HCT116 (cell line): ENCODE measurements around the gene KCNIP3. TPM values are rescaled to one million over a fixed set of nuclear protein-coding genes. Genes with fewer than 3 reads are reported as not detected.

ENCODE experiments used
- ATAC-seq: fragments of 200-7000 bp; cut with Tn5 transposase; 2 replicates; pipeline ENCODE4 v1.9.1; 2020; ENCODE audit warnings: mild to moderate bottlenecking, moderate library complexity
- BruUV-seq: library from RNA; stranded (reverse); fragments of 400-500 nt; replicated peaks from 2 replicates; lab custom pipeline; 2021; lab: Mats Ljungman, UMichigan
- CTCF ChIA-PET: fragments of 300-600 bp; sonication (Branson Sonifier 250); formaldehyde crosslinking; loops from one replicate; lab custom pipeline; 2021; ENCODE audit warnings: antibody characterized with exemption; lab: Charles Lee
- POLR2A ChIA-PET: fragments of 300-600, 350-600 bp; sonication (Branson Sonifier 250); formaldehyde crosslinking; loops from one replicate; lab custom pipeline; 2021; ENCODE audit warnings: antibody characterized with exemption; lab: Charles Lee
- RAD21 ChIA-PET, 2 experiments: fragments of 300-600 bp; sonication (Branson Sonifier 250); formaldehyde crosslinking; loops; one replicate each; lab custom pipeline; 2023; ENCODE audit warnings: low total read pairs in 2 of 2; ENCODE audit not compliant: uncharacterized antibody in 2 of 2, unreplicated experiment in 2 of 2, low non-redundant PET in 1 of 2; lab: Charles Lee
- DNase-seq: peaks from one replicate; pipeline ENCODE4 v3.0.0-alpha.2; 2010; ENCODE audit warnings: low read depth, low spot score
- H2AFZ ChIP-seq: fragments of 200-600 bp; shearing (Covaris generic), sonication (generic); 2 replicates; pipeline ENCODE4 v1.6.1; 2017; ENCODE audit warnings: low read depth, mixed run types, mixed read lengths, antibody characterized with exemption, low read length; ENCODE audit not compliant: poor library complexity, severe bottlenecking
- H3K27ac ChIP-seq: 2 replicates; pipeline ENCODE4 v1.5.1; 2012; ENCODE audit warnings: low read depth, low read length
- H3K27me3 ChIP-seq: fragments of 200-600 bp; sonication (generic); 2 replicates; pipeline ENCODE4 v1.6.1; 2016; ENCODE audit warnings: mixed run types, low read length, mixed read lengths; ENCODE audit not compliant: insufficient read depth
- H3K36me3 ChIP-seq, 2 experiments: fragments of 200-500 bp in 1 of 2; fragments of 200-600 bp in 1 of 2; sonication (Bioruptor generic) in 1 of 2; sonication (generic) in 1 of 2; 2 replicates each; pipeline versions ENCODE4 v1.5.1 to v1.6.1; 2014 to 2016; ENCODE audit warnings: low read length in 2 of 2, inconsistent platforms in 1 of 2, mixed read lengths in 1 of 2, mixed run types in 1 of 2; ENCODE audit not compliant: insufficient read depth in 2 of 2, control insufficient read depth in 1 of 2
- H3K4me1 ChIP-seq, 2 experiments: fragments of 200-600 bp in 1 of 2; sonication (generic) in 1 of 2; 2 replicates each; pipeline versions ENCODE4 v1.5.1 to v1.6.1; 2012 to 2017; ENCODE audit warnings: low read length in 2 of 2, inconsistent platforms in 1 of 2, mild to moderate bottlenecking in 1 of 2, mixed read lengths in 1 of 2, mixed run types in 1 of 2, moderate library complexity in 1 of 2; ENCODE audit not compliant: insufficient read depth in 2 of 2, control insufficient read depth in 1 of 2
- H3K4me2 ChIP-seq: fragments of 200-600 bp; sonication (generic); 2 replicates; pipeline ENCODE4 v1.6.1; 2017; ENCODE audit warnings: mixed run types, low read length, mixed read lengths
- H3K4me3 ChIP-seq, 2 experiments: fragments of 200-600 bp in 1 of 2; sonication (generic) in 1 of 2; replicated peaks in 1 of 2; 2 replicates each; pipeline ENCODE4 v1.5.1; 2011 to 2016; ENCODE audit warnings: low read length in 2 of 2, control low read depth in 1 of 2, low read depth in 1 of 2, mild to moderate bottlenecking in 1 of 2, mixed read lengths in 1 of 2, mixed run types in 1 of 2
- H3K79me2 ChIP-seq: fragments of 200-600 bp; sonication (generic); 2 replicates; pipeline ENCODE4 v1.6.1; 2017; ENCODE audit warnings: mild to moderate bottlenecking, mixed run types, low read length, moderate library complexity, mixed read lengths; ENCODE audit not compliant: insufficient read depth
- H3K9ac ChIP-seq: fragments of 200-600 bp; sonication (generic); 2 replicates; pipeline ENCODE4 v1.6.1; 2016; ENCODE audit warnings: low read length, mixed read lengths
- H3K9me2 ChIP-seq: fragments of 200-600 bp; sonication (generic), shearing (Covaris generic); 2 replicates; pipeline ENCODE4 v1.6.1; 2017; ENCODE audit warnings: mixed run types, mild to moderate bottlenecking, moderate library complexity; ENCODE audit not compliant: insufficient read depth
- H3K9me3 ChIP-seq, 2 experiments: fragments of 200-500 bp in 1 of 2; fragments of 200-600 bp in 1 of 2; sonication (Bioruptor generic) in 1 of 2; sonication (generic) in 1 of 2; 2 replicates each; pipeline ENCODE4 v1.6.1; 2014 to 2017; ENCODE audit warnings: low read length in 2 of 2, mixed read lengths in 2 of 2, inconsistent platforms in 1 of 2, low read depth in 1 of 2, mild to moderate bottlenecking in 1 of 2, mixed run types in 1 of 2, moderate library complexity in 1 of 2; ENCODE audit not compliant: control insufficient read depth in 1 of 2, insufficient read depth in 1 of 2
- H4K20me1 ChIP-seq: fragments of 200-600 bp; sonication (generic), shearing (Covaris generic); 2 replicates; pipeline ENCODE4 v1.6.1; 2017; ENCODE audit warnings: mixed run types, mild to moderate bottlenecking, moderate library complexity; ENCODE audit not compliant: insufficient read depth
- CEBPB ChIP-seq: IDR thresholded peaks from 2 replicates; pipeline ENCODE4 v1.6.1; 2012; ENCODE audit warnings: low read depth
- ELF1 ChIP-seq: IDR thresholded peaks from 2 replicates; pipeline ENCODE4 v1.6.1; 2012; ENCODE audit warnings: low read depth, borderline replicate concordance
- EZH2phosphoT487 ChIP-seq: fragments of 200-600 bp; IDR thresholded peaks from 2 replicates; pipeline ENCODE4 v1.6.1; 2018; ENCODE audit warnings: antibody characterized with exemption, borderline replicate concordance
- RAD21 ChIP-seq: IDR thresholded peaks from 2 replicates; pipeline ENCODE4 v1.6.1; 2012; ENCODE audit warnings: low read depth, mild to moderate bottlenecking
- SP1 ChIP-seq: IDR thresholded peaks from 2 replicates; pipeline ENCODE4 v1.6.1; 2012; ENCODE audit warnings: low read depth
- TCF7L2 ChIP-seq: IDR thresholded peaks from 2 replicates; pipeline ENCODE4 v1.7.0; 2011; ENCODE audit warnings: borderline replicate concordance, inconsistent platforms; ENCODE audit not compliant: insufficient read depth, insufficient read length; ENCODE audit errors: extremely low read depth
- YY1 ChIP-seq: IDR thresholded peaks from 2 replicates; pipeline ENCODE4 v1.6.1; 2011; ENCODE audit warnings: low read length, low read depth, moderate library complexity, mild to moderate bottlenecking; ENCODE audit not compliant: insufficient replicate concordance; ENCODE audit errors: extremely low read depth
- ZNF274 ChIP-seq: fragments of 200-500 bp; sonication (Bioruptor generic); IDR thresholded peaks from 2 replicates; pipeline ENCODE4 v1.6.1; 2014; ENCODE audit warnings: mild to moderate bottlenecking, low read depth, low read length, inconsistent platforms
- intact Hi-C: fragments of 100-400 bp; cut with micrococcal nuclease; formaldehyde crosslinking; loops from 2 replicates; pipeline ENCODE4 v1.10.0; 2022
- total RNA-seq: library from RNA; stranded (reverse); gene quantifications from one replicate; pipeline ENCODE4 v1.2.1, GENCODE V29; 2021; ENCODE audit not compliant: unreplicated experiment
- TF ChIP-seq, protein P1 (sequence below): IDR thresholded peaks from 2 replicates; pipeline ENCODE4 v1.6.1; 2011; ENCODE audit warnings: mild to moderate bottlenecking, low read length, moderate library complexity; ENCODE audit not compliant: insufficient replicate concordance; ENCODE audit errors: extremely low read depth
- TF ChIP-seq, protein P2 (sequence below): IDR thresholded peaks from 2 replicates; pipeline ENCODE4 v1.6.1; 2012; ENCODE audit warnings: low read depth
- TF ChIP-seq, protein P3 (sequence below): IDR thresholded peaks from 2 replicates; pipeline ENCODE4 v1.6.1; 2012

The KCNIP3 gene
- total RNA-seq, 1 experiment from 2014 or later, result 3.1 TPM

DNA sequence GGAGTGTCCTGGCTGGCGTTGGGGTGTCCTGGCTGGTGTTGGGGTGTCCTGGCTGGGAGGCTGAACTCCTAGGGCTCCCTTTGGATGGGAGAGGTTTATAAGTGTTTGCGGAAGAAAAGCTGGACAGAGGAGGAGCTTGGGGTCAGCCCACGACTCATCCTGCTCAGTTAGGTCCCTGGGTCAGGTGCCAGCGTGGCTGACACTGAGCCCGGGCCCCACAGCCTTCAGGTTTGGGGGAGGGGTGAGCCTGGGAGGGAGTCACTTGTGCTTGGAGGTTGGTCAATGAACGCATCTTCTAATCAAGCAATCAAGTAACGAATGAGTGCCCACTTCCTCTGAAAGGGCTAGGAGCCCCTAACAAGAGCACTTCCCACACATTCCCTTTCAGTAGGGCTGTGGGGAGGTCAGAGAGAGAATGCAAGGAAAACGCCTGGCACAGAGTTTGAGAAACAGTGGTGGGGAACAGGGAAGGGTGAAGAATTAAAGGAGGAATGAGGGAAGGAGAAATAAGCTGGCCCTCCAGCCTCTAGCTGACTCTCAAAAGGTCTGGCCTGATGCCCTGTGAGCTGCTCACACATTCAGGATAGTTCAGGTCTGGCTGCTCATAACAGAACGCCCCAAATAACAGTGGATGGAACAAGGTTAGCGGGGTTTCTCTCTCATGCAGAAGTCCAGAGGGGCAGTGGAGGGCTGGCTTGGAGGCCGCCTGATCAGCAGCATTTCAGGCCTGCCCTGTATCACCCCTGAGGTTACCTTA lies 670 bp downstream of the KCNIP3 start:
- intact Hi-C loops, result no loop called here
- Histone ChIP-seq H3K9me3 (no peaks in the 10 kb centered on the region), H3K4me1 (peaks cover 4 to 8% of the 10 kb centered on the region in 2 experiments; a peak in 3 of 4 replicates), H3K4me2 (no peak overlapping the region), H3K4me3 (no peak overlapping the region), H3K9me2 (no peaks in the 10 kb centered on the region), H3K27me3 (no peaks in the 10 kb centered on the region), H3K79me2 (no peaks in the 10 kb centered on the region), H4K20me1 (no peaks in the 10 kb centered on the region), H3K9ac (no peak overlapping the region), H3K27ac (no peak overlapping the region), H2AFZ (no peak overlapping the region), H3K36me3 (no peaks in the 10 kb centered on the region)
- DNase-seq (no peak), ATAC-seq (no peak)
- TF ChIP-seq SP1 (no peak), ZNF274 (no peak), CEBPB (no peak), EZH2phosphoT487 (no peak), YY1 (no peak), TCF7L2 (no peak), RAD21 (no peak), ELF1 (no peak)
- TF ChIP-seq, protein P1, sequence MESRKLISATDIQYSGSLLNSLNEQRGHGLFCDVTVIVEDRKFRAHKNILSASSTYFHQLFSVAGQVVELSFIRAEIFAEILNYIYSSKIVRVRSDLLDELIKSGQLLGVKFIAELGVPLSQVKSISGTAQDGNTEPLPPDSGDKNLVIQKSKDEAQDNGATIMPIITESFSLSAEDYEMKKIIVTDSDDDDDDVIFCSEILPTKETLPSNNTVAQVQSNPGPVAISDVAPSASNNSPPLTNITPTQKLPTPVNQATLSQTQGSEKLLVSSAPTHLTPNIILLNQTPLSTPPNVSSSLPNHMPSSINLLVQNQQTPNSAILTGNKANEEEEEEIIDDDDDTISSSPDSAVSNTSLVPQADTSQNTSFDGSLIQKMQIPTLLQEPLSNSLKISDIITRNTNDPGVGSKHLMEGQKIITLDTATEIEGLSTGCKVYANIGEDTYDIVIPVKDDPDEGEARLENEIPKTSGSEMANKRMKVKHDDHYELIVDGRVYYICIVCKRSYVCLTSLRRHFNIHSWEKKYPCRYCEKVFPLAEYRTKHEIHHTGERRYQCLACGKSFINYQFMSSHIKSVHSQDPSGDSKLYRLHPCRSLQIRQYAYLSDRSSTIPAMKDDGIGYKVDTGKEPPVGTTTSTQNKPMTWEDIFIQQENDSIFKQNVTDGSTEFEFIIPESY, result no peak
- TF ChIP-seq, protein P2, sequence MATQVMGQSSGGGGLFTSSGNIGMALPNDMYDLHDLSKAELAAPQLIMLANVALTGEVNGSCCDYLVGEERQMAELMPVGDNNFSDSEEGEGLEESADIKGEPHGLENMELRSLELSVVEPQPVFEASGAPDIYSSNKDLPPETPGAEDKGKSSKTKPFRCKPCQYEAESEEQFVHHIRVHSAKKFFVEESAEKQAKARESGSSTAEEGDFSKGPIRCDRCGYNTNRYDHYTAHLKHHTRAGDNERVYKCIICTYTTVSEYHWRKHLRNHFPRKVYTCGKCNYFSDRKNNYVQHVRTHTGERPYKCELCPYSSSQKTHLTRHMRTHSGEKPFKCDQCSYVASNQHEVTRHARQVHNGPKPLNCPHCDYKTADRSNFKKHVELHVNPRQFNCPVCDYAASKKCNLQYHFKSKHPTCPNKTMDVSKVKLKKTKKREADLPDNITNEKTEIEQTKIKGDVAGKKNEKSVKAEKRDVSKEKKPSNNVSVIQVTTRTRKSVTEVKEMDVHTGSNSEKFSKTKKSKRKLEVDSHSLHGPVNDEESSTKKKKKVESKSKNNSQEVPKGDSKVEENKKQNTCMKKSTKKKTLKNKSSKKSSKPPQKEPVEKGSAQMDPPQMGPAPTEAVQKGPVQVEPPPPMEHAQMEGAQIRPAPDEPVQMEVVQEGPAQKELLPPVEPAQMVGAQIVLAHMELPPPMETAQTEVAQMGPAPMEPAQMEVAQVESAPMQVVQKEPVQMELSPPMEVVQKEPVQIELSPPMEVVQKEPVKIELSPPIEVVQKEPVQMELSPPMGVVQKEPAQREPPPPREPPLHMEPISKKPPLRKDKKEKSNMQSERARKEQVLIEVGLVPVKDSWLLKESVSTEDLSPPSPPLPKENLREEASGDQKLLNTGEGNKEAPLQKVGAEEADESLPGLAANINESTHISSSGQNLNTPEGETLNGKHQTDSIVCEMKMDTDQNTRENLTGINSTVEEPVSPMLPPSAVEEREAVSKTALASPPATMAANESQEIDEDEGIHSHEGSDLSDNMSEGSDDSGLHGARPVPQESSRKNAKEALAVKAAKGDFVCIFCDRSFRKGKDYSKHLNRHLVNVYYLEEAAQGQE, result no peak
- TF ChIP-seq, protein P3, sequence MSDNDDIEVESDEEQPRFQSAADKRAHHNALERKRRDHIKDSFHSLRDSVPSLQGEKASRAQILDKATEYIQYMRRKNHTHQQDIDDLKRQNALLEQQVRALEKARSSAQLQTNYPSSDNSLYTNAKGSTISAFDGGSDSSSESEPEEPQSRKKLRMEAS, result no peak
- RAD21 ChIA-PET, result no interaction called here
- no TSS peak for BruUV-seq
- CTCF ChIA-PET, result no interaction called here
- POLR2A ChIA-PET, result no interaction called here
